ENCODE data around the gene ZDHHC18.
A peak's percentile ranks its signal among the peaks of the same experiment; 100 is the strongest.
"Not testable (repeated sequence)": the region's sequence is repeated elsewhere in the genome, so short reads cannot be mapped to it uniquely, and the experiment has no call there.

The ZDHHC18 gene

GRCh38 chr1:26787706-26788514 lies 38.6 kb upstream of the ZDHHC18 start, which contains the start of gene PIGV:
Gene PIGV (plus strand): TSS chr1:26787950. CDS start chr1:26790816, 2,866 bp downstream.
- no peak for TF ChIP-seq GATA1 (IDR thresholded peaks at IDR 0.05; ENCODE audit: low read depth, low read length)
- peak; percentile 86 for TF ChIP-seq POLR2A (IDR thresholded peaks at IDR 0.05; ENCODE audit: low read length)
- peak; percentile 91 to 94 for DNase-seq

- no peak for DNase-seq
- TF ChIP-seq POLR2A (IDR thresholded peaks at IDR 0.05; ENCODE audit: low read length) (no peak), GATA1 (IDR thresholded peaks at IDR 0.05; ENCODE audit: low read depth, low read length) (no peak)
Observed at GRCh38 chr1:26788515-26788785, 38.0 kb upstream of the ZDHHC18 start.

- no peak for TF ChIP-seq POLR2A (IDR thresholded peaks at IDR 0.05; ENCODE audit: low read length)
- TF ChIP-seq GATA1 (IDR thresholded peaks at IDR 0.05; ENCODE audit: low read depth, low read length): no peak
- DNase-seq: peak; percentile 91 to 93
Observed at GRCh38 chr1:26788836-26789611, 37.5 kb upstream of the ZDHHC18 start.

- TF ChIP-seq POLR2A (IDR thresholded peaks at IDR 0.05; ENCODE audit: low read length): no peak
- TF ChIP-seq GATA1 (IDR thresholded peaks at IDR 0.05; ENCODE audit: low read depth, low read length): no peak
- no peak for DNase-seq
Observed at GRCh38 chr1:26789612-26789865, 36.9 kb upstream of the ZDHHC18 start.

- TF ChIP-seq POLR2A (IDR thresholded peaks at IDR 0.05; ENCODE audit: low read length) (no peak), GATA1 (IDR thresholded peaks at IDR 0.05; ENCODE audit: low read depth, low read length) (no peak)
- no peak for DNase-seq
Observed at GRCh38 chr1:26789931-26790330, 36.6 kb upstream of the ZDHHC18 start.

GRCh38 chr1:26790551-26790953 lies 35.9 kb upstream of the ZDHHC18 start:
- no peak for DNase-seq
- TF ChIP-seq GATA1 (IDR thresholded peaks at IDR 0.05; ENCODE audit: low read depth, low read length): no peak
- no peak for TF ChIP-seq POLR2A (IDR thresholded peaks at IDR 0.05; ENCODE audit: low read length)

GRCh38 chr1:26791148-26791547 lies 35.3 kb upstream of the ZDHHC18 start:
- TF ChIP-seq GATA1 (IDR thresholded peaks at IDR 0.05; ENCODE audit: low read depth, low read length): no peak
- no peak for TF ChIP-seq POLR2A (IDR thresholded peaks at IDR 0.05; ENCODE audit: low read length)
- no peak for DNase-seq

GRCh38 chr1:26791626-26792025 lies 34.9 kb upstream of the ZDHHC18 start:
- DNase-seq: peak; percentile 64 to 91
- TF ChIP-seq POLR2A (IDR thresholded peaks at IDR 0.05; ENCODE audit: low read length) (no peak), GATA1 (IDR thresholded peaks at IDR 0.05; ENCODE audit: low read depth, low read length) (no peak)

- no peak for DNase-seq
- TF ChIP-seq POLR2A (IDR thresholded peaks at IDR 0.05; ENCODE audit: low read length): no peak
- TF ChIP-seq GATA1 (IDR thresholded peaks at IDR 0.05; ENCODE audit: low read depth, low read length): no peak
Observed at GRCh38 chr1:26792924-26793323, 33.6 kb upstream of the ZDHHC18 start.

GRCh38 chr1:26794391-26794790 lies 32.1 kb upstream of the ZDHHC18 start:
- no peak for DNase-seq
- TF ChIP-seq POLR2A (IDR thresholded peaks at IDR 0.05; ENCODE audit: low read length) (no peak), GATA1 (IDR thresholded peaks at IDR 0.05; ENCODE audit: low read depth, low read length) (no peak)

GRCh38 chr1:26797627-26798026 lies 28.9 kb upstream of the ZDHHC18 start:
- no peak for DNase-seq

GRCh38 chr1:26799479-26800142 lies 26.9 kb upstream of the ZDHHC18 start:
- TF ChIP-seq POLR2A (IDR thresholded peaks at IDR 0.05; ENCODE audit: low read length) (no peak), GATA1 (IDR thresholded peaks at IDR 0.05; ENCODE audit: low read depth, low read length) (no peak)
- DNase-seq: peak in 1 of 2 experiments; percentile 51

More at GRCh38 chr1:26797627-26798026, 28.9 kb upstream of the ZDHHC18 start:
- TF ChIP-seq POLR2A (IDR thresholded peaks at IDR 0.05; ENCODE audit: low read length): no peak
- TF ChIP-seq GATA1 (IDR thresholded peaks at IDR 0.05; ENCODE audit: low read depth, low read length): no peak

- not testable (repeated sequence) for DNase-seq
Observed at GRCh38 chr1:26803932-26804331, 22.6 kb upstream of the ZDHHC18 start.

- peak in 1 of 2 experiments; percentile 80 for DNase-seq
Observed at GRCh38 chr1:26810105-26810504, 16.4 kb upstream of the ZDHHC18 start.

GRCh38 chr1:26811057-26811456 lies 15.4 kb upstream of the ZDHHC18 start:
- TF ChIP-seq POLR2A (IDR thresholded peaks at IDR 0.05; ENCODE audit: low read length) (no peak), GATA1 (IDR thresholded peaks at IDR 0.05; ENCODE audit: low read depth, low read length) (no peak)
- no peak for DNase-seq
